ENCODE data around the gene HABP4. TPM values are rescaled to one million over a fixed set of nuclear protein-coding genes. Genes with fewer than 3 reads are reported as not detected.

Gene HABP4
- total and polyA plus RNA-seq, 9 of the 15 experiments (the other 6 are each of a cell fraction or from before 2014, with no cell fraction given): 0.38 to 2.4 (median 1.9) TPM

DNA sequence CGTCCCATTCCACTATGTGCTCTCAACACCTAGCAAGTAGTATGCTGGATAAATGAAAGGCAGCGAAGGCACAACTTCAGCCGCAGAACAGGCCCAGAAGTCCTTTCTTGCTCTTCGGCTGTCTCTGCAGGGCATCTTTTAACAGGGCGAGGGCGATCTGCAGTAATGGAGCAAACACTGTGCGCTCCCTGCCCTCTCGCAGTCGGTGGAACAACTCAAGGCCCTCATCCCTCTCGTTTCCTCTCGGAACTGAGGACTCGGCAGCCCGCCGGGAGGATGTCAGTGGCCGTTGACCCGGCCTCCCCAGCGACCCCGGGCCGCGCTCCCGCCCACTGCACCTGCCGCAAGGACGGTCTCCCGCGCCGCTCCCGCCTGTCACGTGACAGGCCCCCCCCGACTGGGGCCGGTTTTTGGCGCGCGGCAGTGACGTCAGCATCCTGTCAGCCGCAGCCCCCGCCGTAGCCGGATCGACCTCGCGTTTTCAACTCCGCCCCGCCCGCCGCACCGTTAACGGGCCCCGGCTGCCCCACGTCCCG lies 32.9 kb upstream of the HABP4 start (continued):
- TF ChIP-seq NR4A1 (CRISPR knock-in tag; IDR thresholded peaks at IDR 0.05) (0 out of 2 replicates have a peak, but pooled peaks have one; percentile 43), NR4A1 (tag; IDR thresholded peaks at IDR 0.05) (no peak), THAP12 (CRISPR knock-in tag; IDR thresholded peaks at IDR 0.05) (peak; percentile 51; the same call in 1 of the 2 replicates), CBFA2T3 (IDR thresholded peaks at IDR 0.05) (peak; percentile 31), NR2C2 (CRISPR knock-in tag; IDR thresholded peaks at IDR 0.05) (no peak), NR2C2 (tag; IDR thresholded peaks at IDR 0.05) (peak; percentile 80), MTA1 (IDR thresholded peaks at IDR 0.05; ENCODE audit: borderline replicate concordance) (peak; percentile 96), SNRNP70 (optimal IDR thresholded peaks at IDR 0.05; ENCODE audit: low read depth, low read length) (no peak), LCOR (CRISPR knock-in tag; IDR thresholded peaks at IDR 0.05) (peak; percentile 63; the same call in 1 of the 2 replicates), RB1 (IDR thresholded peaks at IDR 0.05; ENCODE audit: low read depth) (peak; percentile 93), BRD9 (IDR thresholded peaks at IDR 0.05; ENCODE audit: low read depth, partially characterized antibody) (no peak), SMAD3 (CRISPR knock-in tag; conservative IDR thresholded peaks at IDR 0.05) (0 out of 2 replicates have a peak, but pooled peaks have one; percentile 58), ERF (CRISPR knock-in tag; IDR thresholded peaks at IDR 0.05) (peak; percentile 85; the same call in 1 of the 2 replicates), ZNF77 (CRISPR knock-in tag; IDR thresholded peaks at IDR 0.05) (no peak), SAFB (IDR thresholded peaks at IDR 0.05; ENCODE audit: borderline replicate concordance, low read depth, low read length) (no peak), GTF3C2 (IDR thresholded peaks at IDR 0.05; ENCODE audit: borderline replicate concordance, extremely low read depth, insufficient read length) (no peak), SIN3A (IDR thresholded peaks at IDR 0.05; ENCODE audit: borderline replicate concordance in 2 of 2, control insufficient read depth in 1 of 2, low read depth in 2 of 2, low read length in 2 of 2) (peak; percentile 91 to 93; a peak in 2 of 4 replicates), GMEB1 (CRISPR knock-in tag; IDR thresholded peaks at IDR 0.05) (peak; percentile 77)
- TF ChIP-seq, protein P1, sequence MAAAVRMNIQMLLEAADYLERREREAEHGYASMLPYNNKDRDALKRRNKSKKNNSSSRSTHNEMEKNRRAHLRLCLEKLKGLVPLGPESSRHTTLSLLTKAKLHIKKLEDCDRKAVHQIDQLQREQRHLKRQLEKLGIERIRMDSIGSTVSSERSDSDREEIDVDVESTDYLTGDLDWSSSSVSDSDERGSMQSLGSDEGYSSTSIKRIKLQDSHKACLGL (CRISPR knock-in tag; IDR thresholded peaks at IDR 0.05; ENCODE audit: borderline replicate concordance, poor library complexity, severe bottlenecking): peak; percentile 48
- TF ChIP-seq, protein P2, sequence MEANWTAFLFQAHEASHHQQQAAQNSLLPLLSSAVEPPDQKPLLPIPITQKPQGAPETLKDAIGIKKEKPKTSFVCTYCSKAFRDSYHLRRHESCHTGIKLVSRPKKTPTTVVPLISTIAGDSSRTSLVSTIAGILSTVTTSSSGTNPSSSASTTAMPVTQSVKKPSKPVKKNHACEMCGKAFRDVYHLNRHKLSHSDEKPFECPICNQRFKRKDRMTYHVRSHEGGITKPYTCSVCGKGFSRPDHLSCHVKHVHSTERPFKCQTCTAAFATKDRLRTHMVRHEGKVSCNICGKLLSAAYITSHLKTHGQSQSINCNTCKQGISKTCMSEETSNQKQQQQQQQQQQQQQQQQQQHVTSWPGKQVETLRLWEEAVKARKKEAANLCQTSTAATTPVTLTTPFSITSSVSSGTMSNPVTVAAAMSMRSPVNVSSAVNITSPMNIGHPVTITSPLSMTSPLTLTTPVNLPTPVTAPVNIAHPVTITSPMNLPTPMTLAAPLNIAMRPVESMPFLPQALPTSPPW (CRISPR knock-in tag; IDR thresholded peaks at IDR 0.05): peak; percentile 100
